GM19328 (cell line): ENCODE measurements around the gene OGFOD2.
A peak's percentile ranks its signal among the peaks of the same experiment; 100 is the strongest.
"Not testable (repeated sequence)": the region's sequence is repeated elsewhere in the genome, so short reads cannot be mapped to it uniquely, and the experiment has no call there.

Experiments used
- ATAC-seq: cut with Tn5 transposase; IDR thresholded peaks from one replicate; pipeline ENCODE4 v1.9.1; 2021; ENCODE audit warnings: mild to moderate bottlenecking, moderate library complexity; ENCODE audit not compliant: unreplicated experiment

Gene OGFOD2

GRCh38 chr12:122974892-122975789 is at the start of gene OGFOD2:
Gene OGFOD2 (plus strand): TSS chr12:122975244. CDS start chr12:122975252, 8 bp downstream.
- ATAC-seq, result peak; percentile 64

- ATAC-seq, result no peak
Measured at GRCh38 chr12:122927756-122928403, 47.2 kb upstream of the OGFOD2 start.

GRCh38 chr12:122928404-122929147 is 46.5 kb upstream of the OGFOD2 start:
- no peak for ATAC-seq

- ATAC-seq, result no peak
Measured at GRCh38 chr12:122929148-122929538, 45.9 kb upstream of the OGFOD2 start.

- ATAC-seq, result no peak
Measured at GRCh38 chr12:122929812-122930211, 45.2 kb upstream of the OGFOD2 start.

- ATAC-seq, result no peak
Measured at GRCh38 chr12:122932207-122932606, 42.8 kb upstream of the OGFOD2 start.

GRCh38 chr12:122934722-122935121 is 40.3 kb upstream of the OGFOD2 start:
- ATAC-seq, result no peak

- ATAC-seq, result no peak
Measured at GRCh38 chr12:122935318-122935717, 39.7 kb upstream of the OGFOD2 start.

GRCh38 chr12:122937622-122938091 is 37.4 kb upstream of the OGFOD2 start:
- no peak for ATAC-seq

GRCh38 chr12:122939125-122939524 is 35.9 kb upstream of the OGFOD2 start:
- ATAC-seq, result no peak

- ATAC-seq, result not testable (repeated sequence)
Measured at GRCh38 chr12:122941351-122941750, 33.7 kb upstream of the OGFOD2 start.

GRCh38 chr12:122942637-122943036 is 32.4 kb upstream of the OGFOD2 start:
- ATAC-seq, result no peak

GRCh38 chr12:122943196-122943595 is 31.8 kb upstream of the OGFOD2 start:
- ATAC-seq, result no peak

- no peak for ATAC-seq
Measured at GRCh38 chr12:122944605-122945592, 30.1 kb upstream of the OGFOD2 start.

- no peak for ATAC-seq
Measured at GRCh38 chr12:122946690-122947341, 28.2 kb upstream of the OGFOD2 start.

GRCh38 chr12:122947352-122947792 is 27.7 kb upstream of the OGFOD2 start:
- no peak for ATAC-seq

GRCh38 chr12:122948605-122949004 is 26.4 kb upstream of the OGFOD2 start:
- ATAC-seq, result no peak

GRCh38 chr12:122949405-122949804 is 25.6 kb upstream of the OGFOD2 start:
- ATAC-seq, result no peak
